HEK293 (cell line): Measurements from ENCODE around the gene CNP.

Experiments used
- CTCF ChIA-PET: fragments of 350-600 bp; formaldehyde crosslinking; extraction: SDS; loops from one replicate; lab custom pipeline; 2021; ENCODE audit warnings: antibody characterized with exemption; lab: Yijun Ruan, JAX
- POLR2A ChIA-PET: fragments of 300-600 bp; formaldehyde crosslinking; extraction: SDS; loops from one replicate; lab custom pipeline; 2020; ENCODE audit warnings: antibody characterized with exemption, inconsistent platforms; lab: Yijun Ruan, JAX
- H3K27ac ChIP-seq: fragments of 200-500 bp; sonication (Bioruptor generic); 2 replicates; pipeline ENCODE4 v1.5.1; 2014; ENCODE audit warnings: low read depth, low read length, control low read depth, inconsistent platforms; ENCODE audit errors: extremely low read depth
- H3K36me3 ChIP-seq, 2 experiments: fragments of 200-500 bp in 1 of 2; sonication (Bioruptor generic) in 1 of 2; 1 replicate in 1 of 2; 2 replicates in 1 of 2; pipeline ENCODE4 v1.5.1; 2014 to 2017; ENCODE audit warnings: inconsistent platforms in 2 of 2, low read length in 2 of 2; ENCODE audit not compliant: control insufficient read depth in 2 of 2, insufficient read depth in 1 of 2
- H3K4me1 ChIP-seq: fragments of 200-500 bp; sonication (Bioruptor generic); 2 replicates; pipeline ENCODE4 v1.5.1; 2014; ENCODE audit warnings: mild to moderate bottlenecking, low read length, inconsistent platforms; ENCODE audit not compliant: control insufficient read depth, insufficient read depth
- H3K4me3 ChIP-seq: 2 replicates; pipeline ENCODE4 v1.5.1; 2011; ENCODE audit warnings: low read depth, mild to moderate bottlenecking, control low read depth, low read length, moderate library complexity
- H3K9me3 ChIP-seq: fragments of 200-500 bp; sonication (Bioruptor generic); 2 replicates; pipeline ENCODE4 v1.5.1; 2014; ENCODE audit warnings: low read depth, low read length, inconsistent platforms; ENCODE audit not compliant: control insufficient read depth, insufficient read depth
- BCL11A ChIP-seq: fragments of 450-650 bp; formaldehyde crosslinking; IDR thresholded peaks from 2 replicates; pipeline ENCODE4 v1.5.1; 2016; ENCODE audit warnings: low read depth, missing biosample characterization, missing genetic modification characterization
- GLI2 ChIP-seq: fragments of 450-650 bp; formaldehyde crosslinking; IDR thresholded peaks from 2 replicates; pipeline ENCODE4; 2017; ENCODE audit warnings: missing biosample characterization, missing genetic modification characterization, low read depth, borderline replicate concordance
- GLI4 ChIP-seq: fragments of 450-650 bp; formaldehyde crosslinking; IDR thresholded peaks from 2 replicates; pipeline ENCODE4 v1.5.1; 2016; ENCODE audit warnings: missing biosample characterization, missing genetic modification characterization
- GLIS2 ChIP-seq: fragments of 450-650 bp; formaldehyde crosslinking; IDR thresholded peaks from 2 replicates; pipeline ENCODE4 v1.5.1; 2016; ENCODE audit warnings: missing biosample characterization, missing genetic modification characterization
- ZEB2 ChIP-seq: fragments of 450-650 bp; formaldehyde crosslinking; IDR thresholded peaks from 2 replicates; pipeline ENCODE4 v1.5.1; 2016; ENCODE audit warnings: missing biosample characterization, missing genetic modification characterization
- ZNF157 ChIP-seq: fragments of 450-650 bp; formaldehyde crosslinking; IDR thresholded peaks from 2 replicates; pipeline ENCODE4 v1.5.1; 2016; ENCODE audit warnings: missing biosample characterization, missing genetic modification characterization
- ZNF2 ChIP-seq: fragments of 450-650 bp; formaldehyde crosslinking; IDR thresholded peaks from 2 replicates; pipeline ENCODE4 v1.5.1; 2016; ENCODE audit warnings: missing biosample characterization, missing genetic modification characterization
- ZNF311 ChIP-seq: fragments of 450-650 bp; formaldehyde crosslinking; IDR thresholded peaks from 2 replicates; pipeline ENCODE4 v1.5.1; 2017; ENCODE audit warnings: missing biosample characterization, missing genetic modification characterization, borderline replicate concordance
- ZNF335 ChIP-seq: fragments of 450-650 bp; formaldehyde crosslinking; conservative IDR thresholded peaks from 2 replicates; pipeline ENCODE4 v1.5.1; 2016; ENCODE audit warnings: missing biosample characterization, missing genetic modification characterization
- ZNF341 ChIP-seq: fragments of 450-650 bp; formaldehyde crosslinking; IDR thresholded peaks from 2 replicates; pipeline ENCODE4; 2016; ENCODE audit warnings: low read depth, missing biosample characterization, missing genetic modification characterization
- ZNF404 ChIP-seq: fragments of 450-650 bp; formaldehyde crosslinking; IDR thresholded peaks from 2 replicates; pipeline ENCODE4 v1.5.1; 2017; ENCODE audit warnings: missing biosample characterization, missing genetic modification characterization
- ZNF433 ChIP-seq: fragments of 450-650 bp; formaldehyde crosslinking; IDR thresholded peaks from 2 replicates; pipeline ENCODE4 v1.5.1; 2016; ENCODE audit warnings: missing biosample characterization, missing genetic modification characterization, low read depth
- ZNF555 ChIP-seq: fragments of 450-650 bp; formaldehyde crosslinking; conservative IDR thresholded peaks from 2 replicates; pipeline ENCODE4 v1.5.1; 2017; ENCODE audit warnings: missing biosample characterization, mild to moderate bottlenecking, missing genetic modification characterization, inconsistent platforms
- ZNF610 ChIP-seq: fragments of 450-650 bp; formaldehyde crosslinking; IDR thresholded peaks from 2 replicates; pipeline ENCODE4 v1.5.1; 2016; ENCODE audit warnings: missing biosample characterization, missing genetic modification characterization, borderline replicate concordance
- ZNF660 ChIP-seq: fragments of 450-650 bp; IDR thresholded peaks from 2 replicates; pipeline ENCODE4 v1.5.1; 2018; ENCODE audit warnings: missing biosample characterization, mild to moderate bottlenecking, missing genetic modification characterization
- ZNF791 ChIP-seq: fragments of 450-650 bp; formaldehyde crosslinking; IDR thresholded peaks from 2 replicates; pipeline ENCODE4 v1.5.1; 2016; ENCODE audit warnings: missing biosample characterization, missing genetic modification characterization
- ZSCAN23 ChIP-seq: fragments of 450-650 bp; formaldehyde crosslinking; IDR thresholded peaks from 2 replicates; pipeline ENCODE4 v1.5.1; 2016; ENCODE audit warnings: missing biosample characterization, missing genetic modification characterization
- TF ChIP-seq, protein P1 (sequence below): fragments of 450-650 bp; formaldehyde crosslinking; IDR thresholded peaks from 2 replicates; pipeline ENCODE4 v1.5.1; 2016; ENCODE audit warnings: missing biosample characterization, missing genetic modification characterization
- TF ChIP-seq, protein P2 (sequence below): fragments of 450-650 bp; formaldehyde crosslinking; IDR thresholded peaks from 2 replicates; pipeline ENCODE4 v1.5.1; 2016; ENCODE audit warnings: missing biosample characterization, missing genetic modification characterization
- TF ChIP-seq, protein P3 (sequence below): fragments of 450-650 bp; formaldehyde crosslinking; IDR thresholded peaks from 2 replicates; pipeline ENCODE4 v1.5.1; 2016; ENCODE audit warnings: missing biosample characterization, missing genetic modification characterization
- TF ChIP-seq, protein P4 (sequence below): fragments of 450-650 bp; formaldehyde crosslinking; IDR thresholded peaks from 2 replicates; pipeline ENCODE4 v1.5.1; 2016; ENCODE audit warnings: missing biosample characterization, missing genetic modification characterization, low read depth
- TF ChIP-seq, protein P5 (sequence below): fragments of 450-650 bp; formaldehyde crosslinking; IDR thresholded peaks from 2 replicates; pipeline ENCODE4 v1.5.1; 2016; ENCODE audit warnings: missing biosample characterization, missing genetic modification characterization
- TF ChIP-seq, protein P6 (sequence below): fragments of 450-650 bp; formaldehyde crosslinking; IDR thresholded peaks from 2 replicates; pipeline ENCODE4 v1.5.1; 2016; ENCODE audit warnings: missing biosample characterization, missing genetic modification characterization

CNP gene

DNA sequence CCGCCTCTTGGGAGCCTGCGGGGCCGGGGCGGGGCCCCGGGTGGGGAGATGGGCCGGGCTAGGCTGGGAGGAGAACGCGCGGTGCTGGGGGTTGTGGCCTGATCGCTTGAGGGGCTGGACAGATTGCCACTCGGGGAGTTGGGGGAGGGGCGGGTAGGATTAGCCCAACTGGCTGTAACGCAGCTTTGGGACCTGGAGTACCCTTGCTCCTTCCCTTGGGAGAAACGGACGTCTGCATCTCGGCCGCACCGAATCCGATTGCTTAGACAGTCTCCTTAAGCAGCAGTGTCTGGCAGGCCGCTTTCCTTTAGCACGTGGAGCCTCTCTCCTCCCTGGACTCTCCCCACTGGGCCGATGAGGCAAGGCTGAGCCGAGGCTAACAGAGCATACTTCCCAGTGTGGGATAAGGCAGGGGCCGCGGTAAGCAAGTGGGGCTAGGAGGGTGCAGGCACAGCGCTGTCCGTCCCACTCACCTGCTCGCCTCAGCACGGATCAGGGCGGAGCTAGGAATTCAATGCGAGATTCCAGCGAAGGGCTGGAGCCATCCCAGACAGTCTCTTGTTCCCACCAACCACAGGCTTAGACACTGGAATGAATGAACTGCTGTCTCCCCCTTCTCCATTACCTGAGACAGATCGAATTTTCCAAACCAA lies 47.3 kb upstream of the CNP start (continued):
- TF ChIP-seq, protein P1, sequence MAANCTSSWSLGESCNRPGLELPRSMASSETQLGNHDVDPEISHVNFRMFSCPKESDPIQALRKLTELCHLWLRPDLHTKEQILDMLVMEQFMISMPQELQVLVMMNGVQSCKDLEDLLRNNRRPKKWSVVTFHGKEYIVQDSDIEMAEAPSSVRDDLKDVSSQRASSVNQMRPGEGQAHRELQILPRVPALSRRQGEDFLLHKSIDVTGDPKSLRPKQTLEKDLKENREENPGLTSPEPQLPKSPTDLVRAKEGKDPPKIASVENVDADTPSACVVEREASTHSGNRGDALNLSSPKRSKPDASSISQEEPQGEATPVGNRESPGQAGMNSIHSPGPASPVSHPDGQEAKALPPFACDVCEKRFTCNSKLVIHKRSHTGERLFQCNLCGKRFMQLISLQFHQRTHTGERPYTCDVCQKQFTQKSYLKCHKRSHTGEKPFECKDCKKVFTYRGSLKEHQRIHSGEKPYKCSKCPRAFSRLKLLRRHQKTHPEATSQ (tag by site-specific recombination): no peak
- TF ChIP-seq ZNF341 (tag by site-specific recombination): peak; percentile 30; the same call in 1 of the 2 replicates
- no peak for TF ChIP-seq BCL11A (tag by site-specific recombination)
- 0 out of 2 replicates have a peak, but pooled peaks have one; percentile 60 for TF ChIP-seq ZSCAN23
- peak; percentile 18; the same call in 1 of the 2 replicates for TF ChIP-seq GLIS2 (tag by site-specific recombination)
- 0 out of 2 replicates have a peak, but pooled peaks have one; percentile 22 for TF ChIP-seq ZNF660 (tag by site-specific recombination)
- TF ChIP-seq, protein P2, sequence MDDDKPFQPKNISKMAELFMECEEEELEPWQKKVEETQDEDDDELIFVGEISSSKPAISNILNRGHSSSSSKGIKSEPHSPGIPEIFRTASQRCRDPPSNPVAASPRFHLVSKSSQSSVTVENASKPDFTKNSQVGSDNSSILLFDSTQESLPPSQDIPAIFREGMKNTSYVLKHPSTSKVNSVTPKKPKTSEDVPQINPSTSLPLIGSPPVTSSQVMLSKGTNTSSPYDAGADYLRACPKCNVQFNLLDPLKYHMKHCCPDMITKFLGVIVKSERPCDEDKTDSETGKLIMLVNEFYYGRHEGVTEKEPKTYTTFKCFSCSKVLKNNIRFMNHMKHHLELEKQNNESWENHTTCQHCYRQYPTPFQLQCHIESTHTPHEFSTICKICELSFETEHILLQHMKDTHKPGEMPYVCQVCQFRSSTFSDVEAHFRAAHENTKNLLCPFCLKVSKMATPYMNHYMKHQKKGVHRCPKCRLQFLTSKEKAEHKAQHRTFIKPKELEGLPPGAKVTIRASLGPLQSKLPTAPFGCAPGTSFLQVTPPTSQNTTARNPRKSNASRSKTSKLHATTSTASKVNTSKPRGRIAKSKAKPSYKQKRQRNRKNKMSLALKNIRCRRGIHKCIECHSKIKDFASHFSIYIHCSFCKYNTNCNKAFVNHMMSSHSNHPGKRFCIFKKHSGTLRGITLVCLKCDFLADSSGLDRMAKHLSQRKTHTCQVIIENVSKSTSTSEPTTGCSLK (tag by site-specific recombination): no peak
- no peak for TF ChIP-seq ZNF433
- TF ChIP-seq ZNF610 (tag by site-specific recombination): no peak

DNA sequence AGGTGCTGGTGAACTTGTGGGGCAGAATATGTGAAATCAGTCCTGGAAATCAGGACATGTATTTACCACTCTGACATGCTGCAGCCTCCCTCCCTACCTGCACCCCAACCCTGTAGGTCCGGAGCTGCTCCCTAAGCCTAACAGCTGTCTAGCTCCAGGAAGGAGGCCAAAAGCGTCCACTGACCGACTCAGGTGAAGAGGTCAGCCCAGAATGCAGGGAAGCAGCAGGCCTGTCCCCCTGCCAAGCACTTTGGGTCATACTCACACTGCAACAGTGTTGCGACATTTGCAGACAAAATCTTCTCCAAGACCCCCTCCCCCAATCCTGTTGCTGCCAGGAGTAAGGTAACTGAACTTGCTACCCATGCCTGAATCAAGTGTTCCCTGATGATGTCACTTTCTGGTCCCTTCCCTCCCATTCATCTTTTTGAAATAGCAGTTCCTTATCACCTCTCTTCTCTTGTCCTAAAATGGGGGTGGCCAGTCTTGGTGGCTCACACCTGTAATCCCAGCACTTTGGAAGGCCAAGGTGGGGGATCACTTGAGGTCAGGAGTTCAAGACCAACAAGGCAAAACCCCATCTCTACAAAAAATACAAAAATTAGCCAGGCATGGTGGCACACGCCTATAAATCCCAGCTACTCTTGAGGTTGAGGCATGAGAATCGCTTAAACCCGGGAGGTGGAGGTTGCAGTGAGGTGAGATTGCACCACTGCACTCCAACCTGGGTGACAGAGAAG lies 46.6 kb upstream of the CNP start:
- POLR2A ChIA-PET: interaction anchor here (0.7 to 4.2 kb wide), 13 partner anchors 10 to 231 kb away, joined by 3 to 73 read pairs (median 7); partner anchors contain the start of genes CNP, JUP, KLHL11 and ODAD4
- peak overlapping the region; percentile 48 for H3K4me3 ChIP-seq
- H3K27ac ChIP-seq: peak overlapping the region; percentile 91
- peaks cover 20% of the 10 kb centered on the region for H3K4me1 ChIP-seq
- CTCF ChIA-PET: interaction anchor here (0.7 to 3.7 kb wide), 4 partner anchors 10 to 108 kb away, joined by 3 to 18 read pairs (median 5); partner anchors contain the start of genes DNAJC7, ODAD4 and P3H4
- H3K9me3 ChIP-seq: no peaks in the 10 kb centered on the region
- H3K36me3 ChIP-seq: no peaks in the 10 kb centered on the region; a peak in 1 of 3 replicates
- TF ChIP-seq ZNF157: no peak
- TF ChIP-seq, protein P3, sequence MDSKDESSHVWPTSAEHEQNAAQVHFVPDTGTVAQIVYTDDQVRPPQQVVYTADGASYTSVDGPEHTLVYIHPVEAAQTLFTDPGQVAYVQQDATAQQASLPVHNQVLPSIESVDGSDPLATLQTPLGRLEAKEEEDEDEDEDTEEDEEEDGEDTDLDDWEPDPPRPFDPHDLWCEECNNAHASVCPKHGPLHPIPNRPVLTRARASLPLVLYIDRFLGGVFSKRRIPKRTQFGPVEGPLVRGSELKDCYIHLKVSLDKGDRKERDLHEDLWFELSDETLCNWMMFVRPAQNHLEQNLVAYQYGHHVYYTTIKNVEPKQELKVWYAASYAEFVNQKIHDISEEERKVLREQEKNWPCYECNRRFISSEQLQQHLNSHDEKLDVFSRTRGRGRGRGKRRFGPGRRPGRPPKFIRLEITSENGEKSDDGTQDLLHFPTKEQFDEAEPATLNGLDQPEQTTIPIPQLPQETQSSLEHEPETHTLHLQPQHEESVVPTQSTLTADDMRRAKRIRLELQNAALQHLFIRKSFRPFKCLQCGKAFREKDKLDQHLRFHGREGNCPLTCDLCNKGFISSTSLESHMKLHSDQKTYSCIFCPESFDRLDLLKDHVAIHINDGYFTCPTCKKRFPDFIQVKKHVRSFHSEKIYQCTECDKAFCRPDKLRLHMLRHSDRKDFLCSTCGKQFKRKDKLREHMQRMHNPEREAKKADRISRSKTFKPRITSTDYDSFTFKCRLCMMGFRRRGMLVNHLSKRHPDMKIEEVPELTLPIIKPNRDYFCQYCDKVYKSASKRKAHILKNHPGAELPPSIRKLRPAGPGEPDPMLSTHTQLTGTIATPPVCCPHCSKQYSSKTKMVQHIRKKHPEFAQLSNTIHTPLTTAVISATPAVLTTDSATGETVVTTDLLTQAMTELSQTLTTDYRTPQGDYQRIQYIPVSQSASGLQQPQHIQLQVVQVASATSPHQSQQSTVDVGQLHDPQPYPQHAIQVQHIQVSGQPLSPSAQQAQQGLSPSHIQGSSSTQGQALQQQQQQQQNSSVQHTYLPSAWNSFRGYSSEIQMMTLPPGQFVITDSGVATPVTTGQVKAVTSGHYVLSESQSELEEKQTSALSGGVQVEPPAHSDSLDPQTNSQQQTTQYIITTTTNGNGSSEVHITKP: peak; percentile 70; the same call in 1 of the 2 replicates
- TF ChIP-seq ZNF555: no peak
- no peak for TF ChIP-seq ZNF311 (tag by site-specific recombination)
- TF ChIP-seq GLI4: no peak
- TF ChIP-seq, protein P4, sequence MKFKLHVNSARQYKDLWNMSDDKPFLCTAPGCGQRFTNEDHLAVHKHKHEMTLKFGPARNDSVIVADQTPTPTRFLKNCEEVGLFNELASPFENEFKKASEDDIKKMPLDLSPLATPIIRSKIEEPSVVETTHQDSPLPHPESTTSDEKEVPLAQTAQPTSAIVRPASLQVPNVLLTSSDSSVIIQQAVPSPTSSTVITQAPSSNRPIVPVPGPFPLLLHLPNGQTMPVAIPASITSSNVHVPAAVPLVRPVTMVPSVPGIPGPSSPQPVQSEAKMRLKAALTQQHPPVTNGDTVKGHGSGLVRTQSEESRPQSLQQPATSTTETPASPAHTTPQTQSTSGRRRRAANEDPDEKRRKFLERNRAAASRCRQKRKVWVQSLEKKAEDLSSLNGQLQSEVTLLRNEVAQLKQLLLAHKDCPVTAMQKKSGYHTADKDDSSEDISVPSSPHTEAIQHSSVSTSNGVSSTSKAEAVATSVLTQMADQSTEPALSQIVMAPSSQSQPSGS: peak; percentile 94
- TF ChIP-seq, protein P5, sequence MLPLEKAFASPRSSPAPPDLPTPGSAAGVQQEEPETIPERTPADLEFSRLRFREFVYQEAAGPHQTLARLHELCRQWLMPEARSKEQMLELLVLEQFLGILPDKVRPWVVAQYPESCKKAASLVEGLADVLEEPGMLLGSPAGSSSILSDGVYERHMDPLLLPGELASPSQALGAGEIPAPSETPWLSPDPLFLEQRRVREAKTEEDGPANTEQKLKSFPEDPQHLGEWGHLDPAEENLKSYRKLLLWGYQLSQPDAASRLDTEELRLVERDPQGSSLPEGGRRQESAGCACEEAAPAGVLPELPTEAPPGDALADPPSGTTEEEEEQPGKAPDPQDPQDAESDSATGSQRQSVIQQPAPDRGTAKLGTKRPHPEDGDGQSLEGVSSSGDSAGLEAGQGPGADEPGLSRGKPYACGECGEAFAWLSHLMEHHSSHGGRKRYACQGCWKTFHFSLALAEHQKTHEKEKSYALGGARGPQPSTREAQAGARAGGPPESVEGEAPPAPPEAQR: no peak
- peak; percentile 36; the same call in 1 of the 2 replicates for TF ChIP-seq ZEB2 (tag by site-specific recombination)
- TF ChIP-seq, protein P6, sequence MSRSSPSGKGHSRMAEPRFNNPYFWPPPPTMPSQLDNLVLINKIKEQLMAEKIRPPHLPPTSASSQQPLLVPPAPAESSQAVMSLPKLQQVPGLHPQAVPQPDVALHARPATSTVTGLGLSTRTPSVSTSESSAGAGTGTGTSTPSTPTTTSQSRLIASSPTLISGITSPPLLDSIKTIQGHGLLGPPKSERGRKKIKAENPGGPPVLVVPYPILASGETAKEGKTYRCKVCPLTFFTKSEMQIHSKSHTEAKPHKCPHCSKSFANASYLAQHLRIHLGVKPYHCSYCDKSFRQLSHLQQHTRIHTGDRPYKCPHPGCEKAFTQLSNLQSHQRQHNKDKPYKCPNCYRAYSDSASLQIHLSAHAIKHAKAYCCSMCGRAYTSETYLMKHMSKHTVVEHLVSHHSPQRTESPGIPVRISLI: peak; percentile 47; the same call in 1 of the 2 replicates
- TF ChIP-seq GLI2 (tag by site-specific recombination): no peak
- TF ChIP-seq ZNF2 (tag by site-specific recombination): no peak
- TF ChIP-seq ZNF335 (tag by site-specific recombination): peak; percentile 97
- TF ChIP-seq ZSCAN23: 0 out of 2 replicates have a peak, but pooled peaks have one; percentile 29
- no peak for TF ChIP-seq ZNF404
- TF ChIP-seq ZNF791 (tag by site-specific recombination): no peak
